T-helper 2 cell treated with Interferon-gamma antibody and Interleukin-4, amounts not matched to agents 5 μg/mL and 100 μg/mL, for 36 hours (primary cell): ENCODE measurements around the gene SSTR4.

Experiments used
- DNase-seq: peaks from one replicate; pipeline ENCODE4 v3.0.0; 2021; ENCODE audit warnings: low spot score
- H3K27ac Mint-ChIP-seq: one replicate; pipeline ENCODE4 v1.8.0; 2021; ENCODE audit warnings: mild to moderate bottlenecking, mixed read lengths
- H3K27me3 Mint-ChIP-seq: one replicate; pipeline ENCODE4 v1.8.0; 2021; ENCODE audit warnings: low read depth, mixed read lengths
- H3K36me3 Mint-ChIP-seq: one replicate; pipeline ENCODE4 v1.8.0; 2021; ENCODE audit warnings: low read depth, mixed read lengths
- H3K4me1 Mint-ChIP-seq: one replicate; pipeline ENCODE4 v1.8.0; 2021; ENCODE audit warnings: low read depth, mixed read lengths
- H3K4me3 Mint-ChIP-seq: one replicate; pipeline ENCODE4 v1.8.0; 2022; ENCODE audit warnings: mild to moderate bottlenecking, moderate library complexity, mixed read lengths
- H3K9me3 Mint-ChIP-seq: one replicate; pipeline ENCODE4 v1.8.0; 2021; ENCODE audit warnings: mixed read lengths

The SSTR4 gene

GRCh38 chr20:23059001-23059400 is 23.9 kb downstream of the SSTR4 start:
- H3K4me3 Mint-ChIP-seq = no peak overlapping the region
- H3K36me3 Mint-ChIP-seq = no peaks in the 10 kb centered on the region
- H3K9me3 Mint-ChIP-seq = peaks cover 5% of the 10 kb centered on the region
- no peak for DNase-seq
- no peaks in the 10 kb centered on the region for H3K4me1 Mint-ChIP-seq
- H3K27ac Mint-ChIP-seq = no peak overlapping the region
- H3K27me3 Mint-ChIP-seq = peaks cover 20% of the 10 kb centered on the region

GRCh38 chr20:23059846-23060245 is 24.7 kb downstream of the SSTR4 start:
- Mint-ChIP-seq H3K27ac (no peak overlapping the region), H3K27me3 (peaks cover 18% of the 10 kb centered on the region), H3K4me1 (no peaks in the 10 kb centered on the region), H3K9me3 (peaks cover 5% of the 10 kb centered on the region), H3K36me3 (no peaks in the 10 kb centered on the region), H3K4me3 (no peak overlapping the region)
- no peak for DNase-seq

GRCh38 chr20:23060629-23061028 is 25.5 kb downstream of the SSTR4 start:
- no peak overlapping the region for H3K4me3 Mint-ChIP-seq
- DNase-seq = no peak

GRCh38 chr20:23061262-23061661 is 26.1 kb downstream of the SSTR4 start:
- Mint-ChIP-seq H3K4me1 (no peaks in the 10 kb centered on the region), H3K9me3 (peaks cover 5% of the 10 kb centered on the region), H3K36me3 (no peaks in the 10 kb centered on the region), H3K27me3 (peaks cover 17% of the 10 kb centered on the region), H3K27ac (no peak overlapping the region), H3K4me3 (no peak overlapping the region)
- no peak for DNase-seq

More at GRCh38 chr20:23060629-23061028, 25.5 kb downstream of the SSTR4 start:
- Mint-ChIP-seq H3K27me3 (peaks cover 18% of the 10 kb centered on the region), H3K36me3 (no peaks in the 10 kb centered on the region), H3K4me1 (no peaks in the 10 kb centered on the region), H3K27ac (no peak overlapping the region), H3K9me3 (peaks cover 5% of the 10 kb centered on the region)

GRCh38 chr20:23061734-23062561 is 26.8 kb downstream of the SSTR4 start:
- Mint-ChIP-seq H3K27ac (no peak overlapping the region), H3K4me1 (no peaks in the 10 kb centered on the region), H3K4me3 (no peak overlapping the region), H3K36me3 (no peaks in the 10 kb centered on the region), H3K9me3 (no peaks in the 10 kb centered on the region), H3K27me3 (peaks cover 16% of the 10 kb centered on the region)
- DNase-seq = no peak

GRCh38 chr20:23062632-23063031 is 27.5 kb downstream of the SSTR4 start:
- peaks cover 12% of the 10 kb centered on the region for H3K27me3 Mint-ChIP-seq
- H3K4me1 Mint-ChIP-seq = no peaks in the 10 kb centered on the region
- H3K36me3 Mint-ChIP-seq = no peaks in the 10 kb centered on the region
- H3K27ac Mint-ChIP-seq = no peak overlapping the region
- H3K9me3 Mint-ChIP-seq = no peaks in the 10 kb centered on the region
- DNase-seq = no peak
- H3K4me3 Mint-ChIP-seq = no peak overlapping the region

- no peaks in the 10 kb centered on the region for H3K36me3 Mint-ChIP-seq
- no peaks in the 10 kb centered on the region for H3K9me3 Mint-ChIP-seq
- H3K27ac Mint-ChIP-seq = no peak overlapping the region
- no peak for DNase-seq
- no peaks in the 10 kb centered on the region for H3K4me1 Mint-ChIP-seq
- peaks cover 10% of the 10 kb centered on the region for H3K27me3 Mint-ChIP-seq
- H3K4me3 Mint-ChIP-seq = no peak overlapping the region
These were observed 28.1 kb downstream of the SSTR4 start for GRCh38 chr20:23063168-23063567.

- Mint-ChIP-seq H3K36me3 (no peaks in the 10 kb centered on the region), H3K4me3 (no peak overlapping the region), H3K4me1 (no peaks in the 10 kb centered on the region), H3K27ac (no peak overlapping the region), H3K9me3 (no peaks in the 10 kb centered on the region), H3K27me3 (peaks cover 10% of the 10 kb centered on the region)
- DNase-seq = no peak
These were observed 28.5 kb downstream of the SSTR4 start for GRCh38 chr20:23063581-23063980.

- H3K27me3 Mint-ChIP-seq = peaks cover 8% of the 10 kb centered on the region
- H3K4me3 Mint-ChIP-seq = no peak overlapping the region
- H3K27ac Mint-ChIP-seq = no peak overlapping the region
- no peaks in the 10 kb centered on the region for H3K36me3 Mint-ChIP-seq
- H3K4me1 Mint-ChIP-seq = no peaks in the 10 kb centered on the region
- DNase-seq = no peak
- H3K9me3 Mint-ChIP-seq = no peaks in the 10 kb centered on the region
These were observed 30.4 kb downstream of the SSTR4 start for GRCh38 chr20:23065266-23066201.

GRCh38 chr20:23066772-23067171 is 31.7 kb downstream of the SSTR4 start:
- no peaks in the 10 kb centered on the region for H3K36me3 Mint-ChIP-seq
- no peaks in the 10 kb centered on the region for H3K4me1 Mint-ChIP-seq
- no peaks in the 10 kb centered on the region for H3K9me3 Mint-ChIP-seq
- DNase-seq = no peak
- no peak overlapping the region for H3K27ac Mint-ChIP-seq
- H3K27me3 Mint-ChIP-seq = peaks cover 7% of the 10 kb centered on the region
- no peak overlapping the region for H3K4me3 Mint-ChIP-seq

- Mint-ChIP-seq H3K27me3 (peaks cover 7% of the 10 kb centered on the region), H3K4me3 (no peak overlapping the region), H3K27ac (no peak overlapping the region), H3K4me1 (no peaks in the 10 kb centered on the region), H3K36me3 (no peaks in the 10 kb centered on the region), H3K9me3 (no peaks in the 10 kb centered on the region)
- no peak for DNase-seq
These were observed 33.2 kb downstream of the SSTR4 start for GRCh38 chr20:23068283-23068682.

- no peak for DNase-seq
- Mint-ChIP-seq H3K27me3 (peaks cover 7% of the 10 kb centered on the region), H3K4me1 (no peaks in the 10 kb centered on the region), H3K9me3 (no peaks in the 10 kb centered on the region), H3K27ac (no peak overlapping the region), H3K4me3 (no peak overlapping the region), H3K36me3 (no peaks in the 10 kb centered on the region)
These were observed 34.0 kb downstream of the SSTR4 start for GRCh38 chr20:23069108-23069507.

- H3K27me3 Mint-ChIP-seq = peaks cover 2% of the 10 kb centered on the region
- H3K9me3 Mint-ChIP-seq = no peaks in the 10 kb centered on the region
- no peak overlapping the region for H3K27ac Mint-ChIP-seq
- no peaks in the 10 kb centered on the region for H3K4me1 Mint-ChIP-seq
- no peak overlapping the region for H3K4me3 Mint-ChIP-seq
- DNase-seq = no peak
- no peaks in the 10 kb centered on the region for H3K36me3 Mint-ChIP-seq
These were observed 36.3 kb downstream of the SSTR4 start for GRCh38 chr20:23071398-23071797.

GRCh38 chr20:23071996-23072395 is 36.9 kb downstream of the SSTR4 start:
- no peak for DNase-seq
- Mint-ChIP-seq H3K27ac (no peak overlapping the region), H3K9me3 (no peaks in the 10 kb centered on the region), H3K4me3 (no peak overlapping the region), H3K4me1 (no peaks in the 10 kb centered on the region), H3K36me3 (no peaks in the 10 kb centered on the region), H3K27me3 (no peaks in the 10 kb centered on the region)
